Kidney (tissue), 14 donors: Measurements from ENCODE around the gene POC1A. TPM values are rescaled to one million over a fixed set of nuclear protein-coding genes. Genes with fewer than 3 reads are reported as not detected.

Experiments
- DNase-seq, 5 donors: peaks; one replicate each; pipeline ENCODE4 v3.0.0-alpha.2; 2013 to 2020
- FAIRE-seq: peaks from 2 replicates; lab custom pipeline; 2012; peaks lifted over from hg19 to GRCh38; lab: Jason Lieb, UNC
- H3K27ac ChIP-seq, 2 donors: one replicate each; pipeline ENCODE4 v1.7.0; 2013; ENCODE audit warnings: low read depth in 2 of 2, low read length in 2 of 2, inconsistent platforms in 1 of 2
- H3K27me3 ChIP-seq: one replicate; pipeline ENCODE4 v1.7.1; 2013; ENCODE audit warnings: low read length, inconsistent platforms; ENCODE audit not compliant: control insufficient read depth, insufficient read depth
- H3K36me3 ChIP-seq, 3 donors: one replicate each; pipeline versions ENCODE4 v1.7.0 to v1.7.1; 2013; ENCODE audit warnings: low read length in 3 of 3, control low read depth in 1 of 3, inconsistent platforms in 1 of 3; ENCODE audit not compliant: insufficient read depth in 3 of 3, control insufficient read depth in 2 of 3
- H3K4me1 ChIP-seq, 3 donors: one replicate each; pipeline versions ENCODE4 v1.7.0 to v1.7.1; 2013; ENCODE audit warnings: low read length in 3 of 3, inconsistent platforms in 1 of 3, low read depth in 1 of 3; ENCODE audit not compliant: control insufficient read depth in 2 of 3, insufficient read depth in 2 of 3
- H3K4me3 ChIP-seq, 3 donors: one replicate each; pipeline versions ENCODE4 v1.7.0 to v1.8.1; 2013; ENCODE audit warnings: low read length in 3 of 3, control low read depth in 1 of 3, inconsistent platforms in 1 of 3
- H3K9ac ChIP-seq, 3 donors: one replicate each; pipeline versions ENCODE4 v1.7.0 to v1.7.1; 2013; ENCODE audit warnings: low read length in 3 of 3, control low read depth in 1 of 3, inconsistent platforms in 1 of 3
- H3K9me3 ChIP-seq, 3 donors: one replicate each; pipeline versions ENCODE4 v1.7.0 to v1.7.1; 2013; ENCODE audit warnings: low read length in 3 of 3, control low read depth in 1 of 3, inconsistent platforms in 1 of 3; ENCODE audit not compliant: control insufficient read depth in 2 of 3, insufficient read depth in 1 of 3
- intact Hi-C: fragments of 100-400 bp; cut with DNase I; formaldehyde crosslinking; loops from one replicate; pipeline ENCODE4 v1.11.1; 2022
- polyA plus RNA-seq: library from polyadenylated mRNA; stranded (reverse); fragments of 350-450 nt; fragmentation: Illumina TruSeq; extraction: RNeasy Lipid Tissue Mini Kit (QIAGEN cat#74804); gene quantifications from one replicate; pipeline ENCODE4 v1.2.3, GENCODE V29; 2014; ENCODE audit warnings: low read depth, low replicate concordance; ENCODE audit not compliant: insufficient read depth
- total RNA-seq: library from RNA; stranded (reverse); fragmentation: NEBNext Ultra II Directional; extraction: Animal tissue kit (Norgen Biotek cat#: 25700); gene quantifications from one replicate; pipeline ENCODE4 v1.2.1, GENCODE V29; 2021
- TF ChIP-seq, protein P1 (sequence below): IDR thresholded peaks from 3 replicates; pipeline ENCODE4 v1.5.1; 2012; ENCODE audit warnings: mild to moderate bottlenecking, moderate library complexity, borderline replicate concordance; ENCODE audit not compliant: insufficient read depth; ENCODE audit errors: extremely low read depth
- donor health status: control.
- donor health status: control.
- donor health status: control.
- donor health status: control.
- donor health status: control.
- donor health status: DM: yes; HTN: yes; CAD: no.
- donor health status: Normal renal cell carcinoma (clear cell type).

Gene POC1A
- total and polyA plus RNA-seq, 2 donors from 2014 or later: 2.2 to 2.5 TPM

DNA sequence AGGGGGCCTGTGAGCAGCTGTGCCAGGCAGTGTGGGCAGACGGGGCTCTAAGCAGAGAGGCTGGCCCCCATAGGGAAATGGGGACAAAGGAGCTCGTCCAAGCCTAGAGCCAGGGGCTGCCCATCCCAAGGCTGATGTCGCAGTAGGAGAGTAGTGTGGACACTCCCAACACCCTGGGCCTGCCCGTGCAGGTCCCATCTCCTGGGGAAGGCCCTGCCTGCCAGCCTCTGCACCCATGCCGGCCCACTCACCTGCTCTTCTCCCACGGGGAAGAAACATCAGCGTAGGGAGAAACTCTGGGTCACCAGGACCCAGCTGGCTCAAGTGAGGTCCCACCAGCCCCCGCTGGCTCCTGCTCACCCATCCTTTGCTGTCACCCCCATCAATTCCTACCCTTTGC, 87.2 kb downstream of the POC1A start:
- H3K4me1 ChIP-seq: peaks cover 0 to 2% (median 0%) of the 10 kb centered on the region in 3 donors
- no peak overlapping the region for H3K9ac ChIP-seq
- no peak overlapping the region for H3K4me3 ChIP-seq
- TF ChIP-seq, protein P1, sequence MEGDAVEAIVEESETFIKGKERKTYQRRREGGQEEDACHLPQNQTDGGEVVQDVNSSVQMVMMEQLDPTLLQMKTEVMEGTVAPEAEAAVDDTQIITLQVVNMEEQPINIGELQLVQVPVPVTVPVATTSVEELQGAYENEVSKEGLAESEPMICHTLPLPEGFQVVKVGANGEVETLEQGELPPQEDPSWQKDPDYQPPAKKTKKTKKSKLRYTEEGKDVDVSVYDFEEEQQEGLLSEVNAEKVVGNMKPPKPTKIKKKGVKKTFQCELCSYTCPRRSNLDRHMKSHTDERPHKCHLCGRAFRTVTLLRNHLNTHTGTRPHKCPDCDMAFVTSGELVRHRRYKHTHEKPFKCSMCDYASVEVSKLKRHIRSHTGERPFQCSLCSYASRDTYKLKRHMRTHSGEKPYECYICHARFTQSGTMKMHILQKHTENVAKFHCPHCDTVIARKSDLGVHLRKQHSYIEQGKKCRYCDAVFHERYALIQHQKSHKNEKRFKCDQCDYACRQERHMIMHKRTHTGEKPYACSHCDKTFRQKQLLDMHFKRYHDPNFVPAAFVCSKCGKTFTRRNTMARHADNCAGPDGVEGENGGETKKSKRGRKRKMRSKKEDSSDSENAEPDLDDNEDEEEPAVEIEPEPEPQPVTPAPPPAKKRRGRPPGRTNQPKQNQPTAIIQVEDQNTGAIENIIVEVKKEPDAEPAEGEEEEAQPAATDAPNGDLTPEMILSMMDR: no peak
- DNase-seq: no peak
- no peak overlapping the region for H3K27ac ChIP-seq
- no peak for FAIRE-seq
- H3K9me3 ChIP-seq: no peaks in the 10 kb centered on the region
- no peaks in the 10 kb centered on the region for H3K27me3 ChIP-seq
- intact Hi-C loops: no loop called here
- no peaks in the 10 kb centered on the region for H3K36me3 ChIP-seq

DNA sequence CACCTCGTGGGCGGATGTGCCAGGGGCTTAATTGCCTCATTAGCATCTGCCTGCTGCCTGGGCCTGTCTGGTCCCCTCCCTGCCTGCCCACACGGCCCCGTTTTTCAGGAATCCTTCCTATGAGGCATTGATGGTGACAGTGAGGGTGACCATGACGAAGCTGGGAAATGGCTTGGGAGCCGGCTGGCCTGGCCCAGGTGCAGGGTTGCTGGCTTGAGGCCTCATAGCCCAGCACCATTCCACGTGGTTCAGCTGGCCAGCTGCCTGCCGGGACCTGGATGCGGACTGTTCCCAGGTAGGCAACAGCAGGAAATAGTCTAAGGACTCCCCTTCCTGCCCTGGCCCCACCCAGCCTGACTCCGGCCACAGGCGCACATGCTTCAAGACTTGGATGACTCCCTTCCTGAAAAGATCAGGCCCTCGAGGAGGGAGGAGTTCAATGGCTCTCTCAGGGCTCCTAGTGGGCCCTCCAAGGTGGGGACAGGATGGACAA, 88.9 kb downstream of the POC1A start:
- TF ChIP-seq, protein P1: no peak
- intact Hi-C loops: no loop called here
- Histone ChIP-seq H3K9me3 (no peaks in the 10 kb centered on the region), H3K9ac (no peak overlapping the region), H3K27me3 (no peaks in the 10 kb centered on the region), H3K36me3 (no peaks in the 10 kb centered on the region), H3K27ac (no peak overlapping the region), H3K4me1 (no peaks in the 10 kb centered on the region), H3K4me3 (no peak overlapping the region)
- no peak for FAIRE-seq
- DNase-seq: no peak

DNA sequence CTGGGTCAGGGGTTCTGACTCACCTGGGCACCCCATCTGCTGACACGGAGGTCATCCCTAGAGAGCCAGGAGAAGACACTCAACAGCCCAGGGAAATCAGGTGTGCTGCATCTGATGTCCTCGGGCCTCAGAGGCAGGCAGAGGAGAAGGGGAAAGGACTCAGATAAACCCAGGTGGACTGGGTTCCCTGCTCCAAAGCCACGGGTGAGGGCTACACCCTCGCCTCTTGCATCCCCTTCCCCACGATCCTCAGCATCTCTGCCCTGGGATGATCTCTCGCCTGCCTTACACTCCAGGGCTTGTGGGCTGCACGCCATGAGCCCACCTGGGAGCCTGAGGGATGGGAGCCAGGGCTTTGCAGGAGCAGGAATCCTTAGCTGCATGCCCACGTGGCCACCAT, 89.7 kb downstream of the POC1A start:
- Histone ChIP-seq H3K9ac (no peak overlapping the region), H3K9me3 (no peaks in the 10 kb centered on the region), H3K36me3 (no peaks in the 10 kb centered on the region), H3K4me3 (no peak overlapping the region), H3K27ac (no peak overlapping the region), H3K27me3 (no peaks in the 10 kb centered on the region), H3K4me1 (no peaks in the 10 kb centered on the region)
- FAIRE-seq: no peak
- TF ChIP-seq, protein P1: no peak
- no peak for DNase-seq
- intact Hi-C loops: no loop called here
